Measurements from ENCODE around the gene CXXC1.

DNA sequence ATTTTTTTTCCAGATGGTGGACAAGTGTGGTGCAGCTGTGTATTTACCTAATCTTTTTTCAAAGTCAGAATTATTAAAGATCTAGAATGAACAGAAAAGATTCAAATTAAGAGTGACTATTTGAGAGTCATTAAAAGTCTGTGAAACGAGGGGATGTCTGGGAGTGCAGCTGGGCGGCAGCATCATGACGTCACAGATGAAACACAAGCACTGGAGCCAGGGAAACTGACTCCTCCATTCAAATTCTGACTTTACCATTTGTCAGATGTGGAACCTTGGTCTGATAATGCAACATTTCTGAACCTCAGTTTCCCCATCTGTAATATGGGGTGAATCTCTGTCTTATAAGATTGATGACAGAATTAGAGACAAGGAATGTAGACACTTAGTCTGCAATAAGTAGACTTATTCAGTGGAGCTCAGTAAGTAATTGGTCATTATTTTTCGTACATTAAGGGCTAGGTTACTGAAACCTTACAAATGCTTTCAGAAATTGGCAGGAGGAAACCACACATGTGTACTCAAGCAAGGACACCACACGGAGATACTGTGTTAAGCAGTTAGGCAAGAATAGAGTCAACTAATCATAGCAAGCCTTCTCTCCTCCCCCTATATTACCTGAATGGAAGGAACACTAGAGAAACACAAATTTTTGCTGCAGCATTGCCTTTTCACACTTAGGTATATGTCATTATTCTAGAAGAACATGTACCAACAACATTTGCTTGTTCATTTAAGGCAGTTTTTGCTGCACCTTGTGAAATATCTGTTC lies 27.8 kb upstream of the CXXC1 start:
- TF ChIP-seq POLR2A (IDR thresholded peaks at IDR 0.05; ENCODE audit: low read depth, low read length), result no peak
- TF ChIP-seq POLR2AphosphoS5 (IDR thresholded peaks at IDR 0.05; ENCODE audit: low read depth, low read length), result no peak
- TF ChIP-seq SPI1 (IDR thresholded peaks at IDR 0.05; ENCODE audit: low read depth, low read length), result no peak
- TF ChIP-seq TAF1 (IDR thresholded peaks at IDR 0.05; ENCODE audit: low read depth, low read length), result no peak

Measured in GM12891 (cell line).